HG02759 (cell line): ENCODE data around the gene CHODL.

ENCODE experiments used
- ATAC-seq: cut with Tn5 transposase; IDR thresholded peaks from one replicate; pipeline ENCODE4 v1.9.1; 2021; ENCODE audit warnings: mild to moderate bottlenecking, moderate library complexity; ENCODE audit not compliant: unreplicated experiment

CHODL gene

GRCh38 chr21:18285379-18285778 is 40.7 kb downstream of the CHODL start:
- ATAC-seq, result no peak

DNA sequence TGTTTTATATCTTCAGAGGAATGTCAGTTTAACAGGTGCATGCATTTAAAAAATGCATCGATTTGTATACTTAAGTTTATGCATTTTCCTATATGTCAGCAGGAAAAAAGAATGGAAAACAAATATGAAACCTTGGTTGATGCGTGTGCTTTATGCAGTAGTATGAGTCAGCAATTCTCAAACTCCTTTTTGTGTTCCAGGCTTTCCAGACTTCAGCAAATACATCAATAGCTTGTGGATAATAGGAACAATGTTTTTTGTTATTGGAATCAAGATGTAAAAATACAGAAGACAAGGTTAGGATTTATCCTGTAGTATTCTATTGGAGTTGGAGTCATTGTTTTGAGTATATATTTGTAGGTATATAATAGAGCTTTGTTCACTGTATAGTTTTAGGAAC is 45.2 kb downstream of the CHODL start:
- ATAC-seq, result no peak

GRCh38 chr21:18294100-18294499 is 49.5 kb downstream of the CHODL start:
- no peak for ATAC-seq

DNA sequence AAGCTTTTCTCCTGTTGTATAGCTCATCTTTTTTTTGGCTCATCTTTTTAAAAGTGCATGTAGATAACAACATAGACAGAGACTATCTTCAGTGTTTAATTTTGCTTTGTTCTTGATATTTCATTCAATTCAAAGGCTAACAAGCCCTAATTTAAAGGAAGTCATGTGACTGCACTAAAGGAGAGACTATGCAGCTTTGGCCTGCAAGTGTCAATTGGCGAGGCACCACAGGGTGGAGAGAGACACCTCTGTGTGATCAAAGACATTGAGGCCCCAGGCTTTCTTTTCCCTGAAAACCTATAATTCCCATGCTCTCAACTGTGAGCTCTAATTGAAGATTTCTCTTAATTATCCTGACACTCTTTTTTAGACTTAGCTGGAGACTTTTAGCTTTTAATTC is 53.6 kb downstream of the CHODL start:
- ATAC-seq, result no peak
